ENCODE measurements around the gene FAM237B.

Gene FAM237B

DNA sequence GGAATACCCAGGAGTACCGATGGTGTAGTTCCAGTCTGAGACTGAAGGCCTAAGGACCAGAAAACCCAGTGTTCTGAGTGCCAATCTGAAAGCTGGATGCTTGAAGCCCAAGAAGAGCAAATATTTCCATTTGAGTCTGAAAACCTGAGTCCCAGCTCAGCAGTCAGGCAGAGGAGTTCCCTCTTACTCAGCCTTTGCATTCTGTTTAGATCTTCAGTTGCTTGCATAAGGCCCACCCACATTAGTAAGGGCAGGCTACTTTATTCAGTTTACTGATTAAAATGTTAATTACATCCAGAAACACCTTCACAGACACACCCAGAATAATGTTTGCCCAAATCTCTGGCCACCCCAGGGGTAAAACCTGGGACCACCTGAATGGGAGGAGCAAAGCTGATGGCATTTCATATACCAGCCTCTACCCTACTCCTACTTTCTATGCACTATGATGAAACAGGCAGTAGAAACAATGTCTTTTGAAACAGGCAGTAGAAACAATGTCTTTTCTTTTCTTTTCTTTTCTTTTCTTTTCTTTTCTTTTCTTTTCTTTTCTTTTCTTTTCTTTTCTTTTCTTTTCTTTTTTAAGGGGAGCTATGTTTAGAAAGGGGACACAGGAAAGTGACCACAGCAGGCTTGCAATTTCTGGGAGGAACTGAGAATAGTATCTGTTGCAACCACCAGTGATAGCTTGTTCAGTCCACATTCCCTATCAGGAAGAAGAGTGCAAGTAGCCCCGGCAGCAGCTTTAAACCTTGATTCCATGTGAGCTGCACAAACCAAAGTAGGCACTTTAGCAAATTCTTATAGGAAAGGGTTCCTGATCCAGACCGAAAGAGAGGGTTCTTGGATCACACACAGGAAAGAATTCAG is 30.6 kb downstream of the FAM237B start:
- DNase-seq: no peak

DNA sequence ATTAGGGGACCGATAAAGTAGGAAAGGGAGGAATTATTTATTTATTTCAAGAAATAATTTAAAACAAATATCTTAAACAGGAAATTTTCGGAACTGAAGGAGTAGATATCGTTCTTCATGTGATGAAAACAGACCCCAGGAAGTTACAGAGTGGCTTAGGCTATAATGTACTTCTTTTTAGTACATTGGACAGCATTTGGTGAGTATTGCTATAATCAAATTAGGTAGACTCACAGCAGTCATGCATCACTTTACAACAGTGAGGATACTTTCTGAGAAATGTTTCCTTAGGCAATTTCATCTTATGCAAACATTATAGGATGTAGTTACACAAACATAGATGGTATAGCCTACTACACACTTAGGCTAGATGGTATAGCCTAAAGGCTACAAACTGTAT is 33.0 kb downstream of the FAM237B start:
- no peak for DNase-seq

DNA sequence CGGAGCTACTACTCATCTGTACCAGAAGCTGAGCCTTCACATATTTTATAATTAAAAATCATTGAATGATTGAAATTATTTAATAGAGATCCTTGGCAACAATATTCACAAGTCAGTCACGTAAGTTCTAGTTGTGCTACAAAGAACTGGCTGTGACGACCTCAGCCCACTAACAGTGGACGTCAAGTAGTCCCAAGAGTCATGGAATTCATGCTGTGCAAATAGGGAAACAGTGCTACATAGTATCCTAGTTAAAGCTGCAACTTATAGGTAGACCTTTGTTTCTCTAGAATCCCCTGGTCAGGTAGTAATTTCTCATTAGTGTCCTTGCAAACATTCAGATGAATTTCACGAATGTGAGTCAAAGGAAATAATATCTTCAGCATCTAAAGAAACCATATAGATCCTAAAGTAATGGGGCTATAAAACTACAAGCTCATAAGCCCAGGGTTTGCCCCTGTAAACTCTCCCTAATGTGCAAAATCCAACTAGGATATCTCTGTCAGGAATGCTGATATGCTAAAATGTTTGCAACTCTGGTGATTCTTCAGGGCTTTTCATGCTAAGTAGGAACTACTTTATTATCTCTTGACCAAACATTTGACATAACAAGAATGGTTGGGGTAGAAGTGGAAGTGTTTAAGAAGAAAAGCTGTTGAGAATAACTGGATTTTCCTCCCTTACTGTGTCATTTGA is 44.9 kb downstream of the FAM237B start:
- no peak for DNase-seq

DNA sequence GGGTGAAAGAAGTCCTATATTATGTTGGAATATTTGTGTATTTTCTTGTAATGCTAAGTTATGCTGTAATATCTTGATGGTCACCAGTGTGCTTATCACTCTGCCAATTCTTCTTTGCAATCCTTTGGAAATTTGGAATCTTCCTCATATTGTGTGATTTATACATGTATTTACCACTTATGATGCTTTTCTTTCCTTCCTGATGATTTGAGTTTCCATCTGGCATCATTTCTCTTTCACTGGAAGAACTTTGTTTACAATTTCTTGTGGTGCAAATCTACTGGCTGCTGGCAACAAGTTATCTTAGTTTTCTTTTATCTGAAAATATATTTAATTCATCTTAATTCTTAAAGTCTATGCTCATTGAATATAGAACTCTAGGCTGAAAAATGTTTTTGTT is 46.9 kb downstream of the FAM237B start:
- DNase-seq: no peak

DNA sequence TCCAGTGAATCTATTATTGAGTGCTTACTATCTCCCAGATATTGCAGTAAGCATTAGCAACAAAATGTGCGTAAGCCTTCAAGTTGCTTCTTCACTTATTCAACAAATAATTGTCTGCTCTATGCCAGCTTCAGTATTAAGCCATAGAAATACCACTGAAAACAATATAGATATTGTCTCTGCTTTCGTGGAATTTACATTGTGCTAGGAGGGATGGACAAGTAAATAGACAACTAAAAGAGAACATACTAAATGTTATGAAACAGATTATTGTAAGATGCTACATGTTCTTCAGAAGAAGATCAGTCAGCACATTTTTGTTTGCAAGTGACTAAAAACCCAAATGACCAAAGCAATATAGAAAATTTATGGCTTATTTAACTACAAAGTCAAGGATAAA is 48.9 kb downstream of the FAM237B start:
- no peak for DNase-seq

DNA sequence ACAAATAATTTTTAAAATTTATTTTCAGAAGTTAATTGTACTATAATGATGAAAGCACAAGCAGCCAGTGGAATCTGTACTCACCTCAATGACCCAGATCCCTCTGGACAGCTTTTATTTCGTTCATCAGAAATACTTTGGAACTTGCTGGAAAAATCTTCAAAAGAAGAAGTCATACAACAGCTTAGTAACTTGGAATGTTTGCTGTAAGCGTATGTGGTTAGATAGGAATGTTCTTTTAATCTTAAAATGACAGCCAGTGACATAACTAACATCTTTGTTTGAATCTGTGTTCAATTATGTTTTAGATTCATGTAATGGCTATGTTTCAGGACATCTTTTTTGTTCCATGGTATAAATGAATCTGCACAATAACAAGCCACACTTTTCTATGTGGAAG is 49.4 kb downstream of the FAM237B start:
- DNase-seq: no peak

DNA sequence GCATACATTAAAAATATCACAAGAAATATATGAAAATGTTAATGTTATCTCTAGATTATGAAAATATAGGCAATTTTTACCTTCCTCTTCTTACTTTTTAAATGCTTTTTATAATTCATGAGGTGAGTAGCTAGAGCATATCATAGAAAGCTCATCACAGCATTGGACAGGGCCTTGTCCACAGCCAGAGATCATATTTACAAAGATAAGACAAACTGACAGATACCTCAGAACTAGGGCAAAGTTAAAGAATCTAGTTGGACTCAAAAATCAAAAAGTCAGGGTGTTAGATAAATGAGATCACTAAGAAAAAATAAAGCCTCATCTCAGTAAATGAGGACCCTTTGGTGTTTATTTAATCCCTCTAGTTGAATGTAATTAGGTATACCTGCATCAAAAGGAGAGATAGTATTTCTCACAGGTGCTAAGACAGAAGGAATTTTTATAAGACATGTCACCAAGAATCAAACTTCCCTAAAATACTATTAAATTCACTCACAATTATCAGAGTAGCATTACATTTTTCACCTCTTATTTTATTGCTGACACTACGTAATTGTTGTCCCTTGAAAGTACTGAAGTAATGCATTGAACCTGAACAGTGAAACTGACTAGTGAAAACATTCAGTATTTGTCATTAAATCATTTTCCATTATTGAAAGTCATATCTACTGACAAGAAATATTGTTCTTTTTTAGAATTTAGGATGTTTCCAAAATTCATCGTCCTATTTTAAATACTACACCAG is 50.5 kb downstream of the FAM237B start:
- DNase-seq: no peak

DNA sequence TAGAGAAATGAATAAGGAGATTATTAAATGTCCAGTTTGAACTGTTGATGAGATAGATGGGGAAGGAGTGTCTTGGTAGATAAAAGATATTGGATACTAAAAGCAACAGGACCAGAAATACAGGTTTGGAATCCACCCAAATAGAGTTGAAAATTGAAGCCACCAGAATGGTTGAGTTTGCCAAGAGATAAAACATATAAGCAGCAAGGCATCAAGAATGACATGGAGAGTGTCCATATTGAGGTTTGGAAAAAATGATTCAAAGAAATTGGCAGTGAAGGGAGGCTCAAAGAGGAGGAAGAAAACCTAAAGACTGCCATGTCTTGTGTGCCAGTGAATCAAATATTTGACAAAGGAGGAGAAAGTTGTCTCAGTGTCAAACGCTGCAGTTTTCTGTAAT is 51.9 kb downstream of the FAM237B start:
- no peak for DNase-seq

DNA sequence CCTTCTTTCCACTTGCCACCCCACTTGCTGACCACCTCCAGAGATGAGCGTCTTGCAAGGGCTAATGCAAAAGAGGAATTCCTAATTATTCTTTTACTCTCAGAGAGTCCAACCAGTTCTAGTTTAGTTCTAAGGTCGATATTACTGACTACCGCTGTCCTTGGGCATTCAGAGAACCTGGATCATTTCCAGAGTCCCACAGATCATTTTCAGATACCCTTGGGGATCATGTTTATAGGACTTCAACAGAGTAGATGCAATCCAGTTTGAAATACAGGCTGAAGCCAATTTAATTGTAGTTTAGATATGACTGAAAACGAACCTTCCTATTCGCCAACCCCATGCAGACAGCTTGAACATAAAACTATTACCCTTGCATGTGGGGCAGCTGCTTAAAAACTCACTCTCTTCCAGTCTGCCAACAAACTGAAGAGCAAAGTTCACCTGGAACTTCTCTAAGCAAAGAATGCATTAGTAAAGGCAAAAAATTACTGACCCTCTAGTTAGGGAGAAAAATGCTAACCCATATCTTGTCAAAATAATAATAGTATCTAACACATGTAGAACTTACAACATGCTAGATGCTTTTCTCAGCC is 53.7 kb downstream of the FAM237B start:
- DNase-seq: no peak

DNA sequence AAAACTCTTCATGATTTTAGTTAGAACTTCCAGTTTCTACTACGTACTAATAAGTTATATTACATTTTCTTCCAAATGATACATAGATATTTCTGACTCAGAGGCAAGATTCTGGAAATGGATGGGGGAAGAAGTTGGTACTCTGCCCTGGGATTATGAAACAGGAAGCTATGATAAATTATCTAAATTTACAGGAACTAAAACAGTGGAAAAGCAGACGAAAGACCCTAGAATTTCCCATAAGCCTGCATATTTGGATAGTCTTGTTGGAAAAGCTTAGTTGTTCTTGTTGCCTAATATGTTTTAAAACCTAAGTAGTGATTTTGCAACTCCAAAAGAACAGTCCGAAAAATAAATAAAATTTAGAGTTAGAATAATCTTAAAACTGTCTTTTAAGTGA is 54.3 kb downstream of the FAM237B start:
- DNase-seq: no peak
